ENCODE results near the gene CYP4V2.

The CYP4V2 gene

GRCh38 chr4:186169333-186169944, 21.9 kb upstream of the CYP4V2 start:
- Histone ChIP-seq H3K4me1 (no peaks in the 10 kb centered on the region), H3K27ac (no peak overlapping the region)
- DNase-seq, result no peak

DNA sequence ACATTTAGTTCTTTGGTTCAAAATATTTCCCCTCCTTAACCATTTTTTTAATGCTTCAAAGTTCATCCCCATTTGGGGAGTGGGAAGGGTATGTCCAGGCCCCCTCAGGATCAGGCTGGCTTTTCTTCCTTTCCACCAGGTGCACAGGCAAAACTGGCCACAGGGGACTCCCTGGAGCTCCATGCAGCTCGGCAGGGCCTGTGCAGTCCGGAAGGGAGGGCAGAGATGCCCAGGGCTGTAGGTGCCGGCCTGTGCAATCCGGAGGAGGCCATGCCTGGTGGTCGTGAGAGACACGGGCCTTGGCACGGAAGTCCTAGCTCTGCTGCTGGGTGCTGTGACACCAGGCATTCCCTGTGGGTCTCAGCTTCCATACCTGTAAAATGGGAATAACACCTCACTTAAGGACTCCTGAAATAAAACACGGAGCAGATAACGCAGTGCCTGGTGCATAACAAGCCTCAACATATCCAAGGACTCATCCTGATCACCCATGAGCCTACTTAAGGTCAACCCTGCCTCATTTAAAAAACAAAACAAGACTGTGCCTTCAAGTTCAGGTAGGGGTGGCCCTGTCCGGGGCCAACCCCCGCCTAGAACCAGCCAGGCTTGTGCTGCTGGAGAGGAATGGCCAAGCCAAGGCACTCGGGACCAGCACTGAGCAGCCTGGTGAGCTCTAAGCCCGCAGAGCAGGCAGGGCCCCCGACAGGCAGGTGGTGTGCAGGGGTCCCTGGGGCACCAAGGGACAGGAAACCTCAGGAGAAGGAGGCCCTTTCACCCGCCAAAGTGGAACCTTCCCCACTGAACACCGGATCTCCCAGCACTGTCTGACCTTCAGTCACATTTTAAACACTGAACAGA, 21.2 kb upstream of the CYP4V2 start:
- Histone ChIP-seq H3K4me1 (no peaks in the 10 kb centered on the region), H3K9me3 (no peaks in the 10 kb centered on the region), H3K4me3 (no peak overlapping the region), H3K27ac (no peak overlapping the region), H3K36me3 (no peaks in the 10 kb centered on the region), H3K27me3 (no peaks in the 10 kb centered on the region)
- DNase-seq, result no peak
- intact Hi-C loops (cut with DNase I; ENCODE audit: low total_unique reads), result no loop called here
- TF ChIP-seq CTCF (IDR thresholded peaks at IDR 0.05), result no peak

More at GRCh38 chr4:186169333-186169944, 21.9 kb upstream of the CYP4V2 start:
- Histone ChIP-seq H3K36me3 (peaks cover 0 to under 1% (median 0%) of the 10 kb centered on the region in 3 donors), H3K9me3 (no peaks in the 10 kb centered on the region), H3K27me3 (no peaks in the 10 kb centered on the region), H3K4me3 (no peak overlapping the region)
- TF ChIP-seq CTCF (IDR thresholded peaks at IDR 0.05), result no peak
- intact Hi-C loops (cut with DNase I; ENCODE audit: low total_unique reads), result no loop called here

DNA sequence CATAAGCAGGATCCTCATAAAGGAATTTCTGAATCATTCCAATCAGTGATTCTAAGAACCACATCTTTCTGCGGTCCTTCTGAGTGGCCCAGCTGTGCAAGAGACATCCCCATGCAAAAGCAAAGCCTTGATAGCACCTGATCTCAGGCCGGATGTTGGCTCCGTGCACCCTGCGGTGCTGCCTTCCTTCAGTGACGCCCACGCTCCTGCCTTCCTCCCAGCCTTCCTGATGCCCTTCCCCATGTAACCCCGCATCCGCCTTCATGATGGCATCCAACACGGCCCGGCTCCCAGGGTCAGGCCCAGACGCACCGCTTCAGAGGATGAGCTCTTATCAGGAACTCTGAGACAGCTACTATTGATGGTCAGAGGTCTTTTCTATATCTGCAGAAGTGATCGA, 20.4 kb upstream of the CYP4V2 start:
- Histone ChIP-seq H3K4me3 (no peak overlapping the region), H3K9me3 (no peaks in the 10 kb centered on the region), H3K36me3 (no peaks in the 10 kb centered on the region), H3K27me3 (no peaks in the 10 kb centered on the region), H3K27ac (no peak overlapping the region), H3K4me1 (no peaks in the 10 kb centered on the region)
- no peak for TF ChIP-seq CTCF (IDR thresholded peaks at IDR 0.05)
- intact Hi-C loops (cut with DNase I; ENCODE audit: low total_unique reads), result no loop called here
- no peak for DNase-seq

GRCh38 chr4:186172546-186172945, 18.8 kb upstream of the CYP4V2 start:
- Histone ChIP-seq H3K27me3 (no peaks in the 10 kb centered on the region), H3K9me3 (no peaks in the 10 kb centered on the region), H3K27ac (no peak overlapping the region), H3K4me3 (no peak overlapping the region), H3K4me1 (no peaks in the 10 kb centered on the region), H3K36me3 (no peaks in the 10 kb centered on the region)
- TF ChIP-seq CTCF (IDR thresholded peaks at IDR 0.05), result no peak
- DNase-seq, result no peak
- intact Hi-C loops (cut with DNase I; ENCODE audit: low total_unique reads), result no loop called here

DNA sequence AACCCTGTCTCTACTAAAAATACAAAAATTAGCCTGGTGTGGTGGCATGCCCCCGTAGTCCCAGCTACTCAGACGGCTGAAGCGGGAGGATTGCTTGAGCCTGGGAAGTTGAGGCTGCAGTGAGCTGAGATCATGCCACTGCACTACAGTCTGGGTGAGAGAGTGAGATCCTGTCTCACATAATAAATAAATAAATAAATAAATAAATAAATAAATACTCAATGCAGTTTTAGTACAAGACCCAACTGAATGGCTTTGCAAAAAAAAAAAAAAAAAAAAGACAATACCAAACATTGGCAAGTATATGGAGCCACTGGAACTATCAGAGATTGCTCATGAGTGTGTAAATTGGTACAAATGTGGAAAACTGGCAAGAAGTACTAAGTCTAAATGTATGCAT, 3.3 kb upstream of the CYP4V2 start:
- intact Hi-C loops (cut with DNase I; ENCODE audit: low total_unique reads), result no loop called here
- Histone ChIP-seq H3K4me3 (no peak overlapping the region), H3K27me3 (no peaks in the 10 kb centered on the region), H3K4me1 (peaks cover 0 to 22% (median 12%) of the 10 kb centered on the region in 4 donors), H3K36me3 (no peaks in the 10 kb centered on the region), H3K9me3 (no peaks in the 10 kb centered on the region), H3K27ac (no peak overlapping the region)
- no peak for TF ChIP-seq CTCF (IDR thresholded peaks at IDR 0.05)
- no peak for DNase-seq
